Spleen (tissue), 7 donors: ENCODE data around the gene OSBPL1A.

Source experiments
- POLR2AphosphoS5 ChIP-seq, 3 donors: sonication (generic); formaldehyde crosslinking; IDR thresholded peaks; one replicate each; pipeline ENCODE4 v1.5.1; 2017; ENCODE audit warnings: antibody characterized with exemption in 3 of 3
- TF ChIP-seq, protein P1 (sequence below), 11 experiments: fragments of 200-600 bp in 7 of 11; fragments of 450-650 bp in 4 of 11; sonication (generic) in 4 of 11; IDR thresholded peaks in 8 of 11; conservative IDR thresholded peaks in 3 of 11; 1 replicate in 7 of 11; 2 replicates in 4 of 11; pipeline versions ENCODE4 v1.4.0 to v1.8.0; 2016 to 2021; ENCODE audit warnings: antibody characterized with exemption in 11 of 11, inconsistent platforms in 4 of 11, mild to moderate bottlenecking in 1 of 11
- donor health status: DM: no; HTN: no; CAD: no; lungs with moderate emphysema.
- donor health status: DM: no; HTN: no; CAD: no.
- donor health status: DM: no; HTN: no; CAD: no.

DNA sequence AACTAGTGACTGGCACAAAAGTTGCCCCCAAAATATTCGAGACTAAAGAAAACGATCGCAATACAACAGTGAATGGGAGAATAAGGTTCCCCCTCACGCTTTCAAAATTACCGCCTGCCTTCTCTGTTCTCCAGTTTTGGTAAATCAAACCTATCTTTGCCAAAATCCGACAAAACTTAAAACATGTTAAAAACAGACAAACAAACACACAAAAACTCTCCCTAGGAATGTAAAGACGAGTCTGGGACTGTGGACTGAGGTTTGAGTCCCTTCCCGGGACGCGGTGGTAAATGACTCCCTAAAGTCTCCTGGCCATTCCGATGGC is 28.4 kb upstream of the OSBPL1A start:
- TF ChIP-seq POLR2AphosphoS5 (IDR thresholded peaks at IDR 0.05): no peak
- TF ChIP-seq, protein P1, sequence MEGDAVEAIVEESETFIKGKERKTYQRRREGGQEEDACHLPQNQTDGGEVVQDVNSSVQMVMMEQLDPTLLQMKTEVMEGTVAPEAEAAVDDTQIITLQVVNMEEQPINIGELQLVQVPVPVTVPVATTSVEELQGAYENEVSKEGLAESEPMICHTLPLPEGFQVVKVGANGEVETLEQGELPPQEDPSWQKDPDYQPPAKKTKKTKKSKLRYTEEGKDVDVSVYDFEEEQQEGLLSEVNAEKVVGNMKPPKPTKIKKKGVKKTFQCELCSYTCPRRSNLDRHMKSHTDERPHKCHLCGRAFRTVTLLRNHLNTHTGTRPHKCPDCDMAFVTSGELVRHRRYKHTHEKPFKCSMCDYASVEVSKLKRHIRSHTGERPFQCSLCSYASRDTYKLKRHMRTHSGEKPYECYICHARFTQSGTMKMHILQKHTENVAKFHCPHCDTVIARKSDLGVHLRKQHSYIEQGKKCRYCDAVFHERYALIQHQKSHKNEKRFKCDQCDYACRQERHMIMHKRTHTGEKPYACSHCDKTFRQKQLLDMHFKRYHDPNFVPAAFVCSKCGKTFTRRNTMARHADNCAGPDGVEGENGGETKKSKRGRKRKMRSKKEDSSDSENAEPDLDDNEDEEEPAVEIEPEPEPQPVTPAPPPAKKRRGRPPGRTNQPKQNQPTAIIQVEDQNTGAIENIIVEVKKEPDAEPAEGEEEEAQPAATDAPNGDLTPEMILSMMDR (IDR thresholded peaks at IDR 0.05 in 8 of 11, conservative IDR thresholded peaks at IDR 0.05 in 3 of 11): no peak
